SU-DHL-6 (cell line): ENCODE measurements around the gene CEP170B.

Experiments used
- EZH2phosphoT487 ChIP-seq: fragments of 200-600 bp; sonication (generic), shearing (Covaris generic); conservative IDR thresholded peaks from 2 replicates; pipeline ENCODE4 v1.6.1; 2018; ENCODE audit warnings: mild to moderate bottlenecking, antibody characterized with exemption, low read length, moderate library complexity, mixed read lengths
- TF ChIP-seq, protein P1 (sequence below): fragments of 200-600 bp; sonication (generic); IDR thresholded peaks from one replicate; pipeline ENCODE4 v1.5.1; 2017; ENCODE audit warnings: antibody characterized with exemption, mild to moderate bottlenecking, low read length, moderate library complexity; ENCODE audit not compliant: insufficient read depth, poor library complexity, severe bottlenecking

DNA sequence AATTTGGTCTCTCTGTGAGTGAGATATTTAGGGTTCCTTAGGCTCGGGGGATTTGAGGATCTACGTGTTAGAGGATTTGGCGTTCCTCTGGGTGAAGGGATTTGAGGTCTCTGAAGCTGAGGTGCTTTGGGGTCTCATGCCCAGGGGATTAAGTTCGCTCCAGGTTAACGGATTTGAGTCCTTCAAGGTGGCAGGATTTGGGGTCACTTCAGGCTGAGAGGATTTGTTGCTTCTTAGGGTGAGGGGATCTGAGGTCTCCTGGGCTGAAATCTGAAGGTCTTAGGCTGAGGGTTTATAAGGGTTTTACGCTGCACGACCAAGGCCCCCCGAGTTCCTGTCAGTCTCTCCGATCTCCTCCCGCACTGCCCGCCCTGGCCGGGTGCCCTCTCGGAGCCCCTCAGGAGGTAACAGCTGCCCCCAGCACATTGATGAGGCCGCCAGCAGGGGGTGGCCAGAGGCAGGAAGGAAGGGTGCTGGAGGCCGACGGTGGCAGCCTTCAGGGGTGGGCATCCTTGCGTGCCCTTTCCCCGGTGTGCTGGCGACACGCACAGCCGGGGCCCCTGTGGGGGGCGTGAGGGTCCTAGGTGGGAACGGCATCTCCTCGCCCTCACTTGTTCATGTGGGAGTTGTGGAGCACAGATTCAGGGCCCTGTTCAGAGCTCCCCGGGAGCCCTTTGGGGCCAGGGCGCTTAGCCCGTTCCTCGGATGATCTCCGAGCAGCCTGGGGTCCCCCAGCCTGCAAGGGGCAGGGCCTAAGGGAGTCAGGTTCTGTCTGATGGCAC lies 14.3 kb downstream of the CEP170B start:
- TF ChIP-seq, protein P1, sequence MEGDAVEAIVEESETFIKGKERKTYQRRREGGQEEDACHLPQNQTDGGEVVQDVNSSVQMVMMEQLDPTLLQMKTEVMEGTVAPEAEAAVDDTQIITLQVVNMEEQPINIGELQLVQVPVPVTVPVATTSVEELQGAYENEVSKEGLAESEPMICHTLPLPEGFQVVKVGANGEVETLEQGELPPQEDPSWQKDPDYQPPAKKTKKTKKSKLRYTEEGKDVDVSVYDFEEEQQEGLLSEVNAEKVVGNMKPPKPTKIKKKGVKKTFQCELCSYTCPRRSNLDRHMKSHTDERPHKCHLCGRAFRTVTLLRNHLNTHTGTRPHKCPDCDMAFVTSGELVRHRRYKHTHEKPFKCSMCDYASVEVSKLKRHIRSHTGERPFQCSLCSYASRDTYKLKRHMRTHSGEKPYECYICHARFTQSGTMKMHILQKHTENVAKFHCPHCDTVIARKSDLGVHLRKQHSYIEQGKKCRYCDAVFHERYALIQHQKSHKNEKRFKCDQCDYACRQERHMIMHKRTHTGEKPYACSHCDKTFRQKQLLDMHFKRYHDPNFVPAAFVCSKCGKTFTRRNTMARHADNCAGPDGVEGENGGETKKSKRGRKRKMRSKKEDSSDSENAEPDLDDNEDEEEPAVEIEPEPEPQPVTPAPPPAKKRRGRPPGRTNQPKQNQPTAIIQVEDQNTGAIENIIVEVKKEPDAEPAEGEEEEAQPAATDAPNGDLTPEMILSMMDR: no peak
- no peak for TF ChIP-seq EZH2phosphoT487
